H9 (cell line): Measurements from ENCODE around the gene NPHP4. TPM values are rescaled to one million over a fixed set of nuclear protein-coding genes. Genes with fewer than 3 reads are reported as not detected.

Experiments
- DNase-seq: peaks from one replicate; pipeline ENCODE4 v3.0.0-alpha.2; 2017
- H2AFZ ChIP-seq: one replicate; pipeline ENCODE4 v1.6.1; 2013; ENCODE audit warnings: mild to moderate bottlenecking, low read length, control low read depth, moderate library complexity
- H2AK5ac ChIP-seq: 2 replicates; pipeline ENCODE4 v1.6.1; 2013; ENCODE audit warnings: low read length, control low read depth, mixed read lengths; ENCODE audit not compliant: insufficient read length
- H2BK120ac ChIP-seq: one replicate; pipeline ENCODE4 v1.6.1; 2013; ENCODE audit warnings: low read depth, mild to moderate bottlenecking, low read length, control low read depth, inconsistent platforms; ENCODE audit not compliant: poor library complexity, severe bottlenecking
- H2BK12ac ChIP-seq: 2 replicates; pipeline ENCODE4 v1.6.1; 2013; ENCODE audit warnings: low read length, control low read depth, mixed read lengths, low read depth; ENCODE audit not compliant: insufficient read length
- H2BK15ac ChIP-seq: 2 replicates; pipeline ENCODE4 v1.6.1; 2013; ENCODE audit warnings: low read depth, low read length, control low read depth
- H2BK20ac ChIP-seq: one replicate; pipeline ENCODE4 v1.6.1; 2013; ENCODE audit warnings: low read depth, mild to moderate bottlenecking, low read length, control low read depth, inconsistent platforms; ENCODE audit not compliant: poor library complexity, severe bottlenecking
- H2BK5ac ChIP-seq: 2 replicates; pipeline ENCODE4 v1.6.1; 2013; ENCODE audit warnings: low read length, control low read depth, mixed read lengths; ENCODE audit not compliant: insufficient read length
- H3K14ac ChIP-seq: 2 replicates; pipeline ENCODE4 v1.6.1; 2013; ENCODE audit warnings: low read length, control low read depth; ENCODE audit not compliant: insufficient read depth
- H3K18ac ChIP-seq: 2 replicates; pipeline ENCODE4 v1.6.1; 2013; ENCODE audit warnings: low read depth, mild to moderate bottlenecking, mixed read lengths, low read length, control low read depth; ENCODE audit not compliant: insufficient read length
- H3K23ac ChIP-seq: 2 replicates; pipeline ENCODE4 v1.6.1; 2013; ENCODE audit warnings: low read length, control low read depth, mixed read lengths, low read depth; ENCODE audit not compliant: insufficient read length
- H3K23me2 ChIP-seq: 2 replicates; pipeline ENCODE4 v1.6.1; 2013; ENCODE audit warnings: low read depth, mild to moderate bottlenecking, mixed read lengths, low read length, control low read depth; ENCODE audit not compliant: insufficient read length, poor library complexity, severe bottlenecking
- H3K27ac ChIP-seq: 2 replicates; pipeline ENCODE4 v1.5.1; 2013; ENCODE audit warnings: low read length, control low read depth, mixed read lengths, low read depth; ENCODE audit not compliant: insufficient read length
- H3K27me3 ChIP-seq: 2 replicates; pipeline ENCODE4 v1.6.1; 2013; ENCODE audit warnings: low read length, control low read depth, inconsistent platforms; ENCODE audit not compliant: insufficient read depth
- H3K4ac ChIP-seq: 2 replicates; pipeline ENCODE4 v1.6.1; 2013; ENCODE audit warnings: low read depth, mild to moderate bottlenecking, control low read depth, inconsistent platforms, low read length, moderate library complexity
- H3K4me1 ChIP-seq: 2 replicates; pipeline ENCODE4 v1.6.1; 2013; ENCODE audit warnings: low read length, control low read depth, inconsistent platforms; ENCODE audit not compliant: insufficient read depth
- H3K4me2 ChIP-seq: 2 replicates; pipeline ENCODE4 v1.6.1; 2013; ENCODE audit warnings: low read length, control low read depth, mixed read lengths; ENCODE audit not compliant: insufficient read length, insufficient read depth
- H3K56ac ChIP-seq: 2 replicates; pipeline ENCODE4 v1.6.1; 2013; ENCODE audit warnings: low read depth, mild to moderate bottlenecking, mixed read lengths, low read length, control low read depth; ENCODE audit not compliant: insufficient read length
- H3K79me1 ChIP-seq: 2 replicates; pipeline ENCODE4 v1.6.1; 2013; ENCODE audit warnings: low read depth, mild to moderate bottlenecking, moderate library complexity, low read length, control low read depth, inconsistent platforms; ENCODE audit not compliant: insufficient read depth, poor library complexity, severe bottlenecking
- H3K79me2 ChIP-seq: 2 replicates; pipeline ENCODE4 v1.6.1; 2013; ENCODE audit warnings: low read length, control low read depth, inconsistent platforms; ENCODE audit not compliant: insufficient read depth
- H3K9ac ChIP-seq: 2 replicates; pipeline ENCODE4 v1.6.1; 2013; ENCODE audit warnings: low read length, control low read depth, mixed read lengths; ENCODE audit not compliant: insufficient read length; ENCODE audit errors: extremely low read depth
- H3K9me3 ChIP-seq: one replicate; pipeline ENCODE4 v1.6.1; 2013; ENCODE audit warnings: low read depth, low read length, inconsistent platforms; ENCODE audit not compliant: control insufficient read depth
- H3T11ph ChIP-seq: one replicate; pipeline ENCODE4 v1.6.1; 2013; ENCODE audit warnings: mild to moderate bottlenecking, low read length, control low read depth, inconsistent platforms
- H4K20me1 ChIP-seq: one replicate; pipeline ENCODE4 v1.6.1; 2013; ENCODE audit not compliant: control insufficient read depth, insufficient read length, insufficient read depth
- H4K5ac ChIP-seq: 2 replicates; pipeline ENCODE4 v1.6.1; 2013; ENCODE audit warnings: low read depth, mild to moderate bottlenecking, mixed read lengths, low read length, control low read depth; ENCODE audit not compliant: insufficient read length
- H4K8ac ChIP-seq: replicated peaks from 2 replicates; pipeline ENCODE4 v1.6.1; 2013; ENCODE audit warnings: low read length, control low read depth, mixed read lengths, low read depth; ENCODE audit not compliant: insufficient read length
- H4K91ac ChIP-seq: 2 replicates; pipeline ENCODE4 v1.6.1; 2013; ENCODE audit warnings: low read depth, mild to moderate bottlenecking, moderate library complexity, mixed read lengths, low read length, control low read depth; ENCODE audit not compliant: insufficient read length
- H3K27ac Mint-ChIP-seq, 3 experiments: 2 replicates in 2 of 3; 3 replicates in 1 of 3; pipeline ENCODE4 v1.8.0; 2020 to 2021; ENCODE audit warnings: mixed read lengths in 3 of 3, mild to moderate bottlenecking in 1 of 3, moderate library complexity in 1 of 3
- H3K27me3 Mint-ChIP-seq: 2 replicates; pipeline ENCODE4 v1.8.0; 2021; ENCODE audit warnings: low read depth, mild to moderate bottlenecking, moderate library complexity, mixed read lengths
- H3K36me3 Mint-ChIP-seq, 3 experiments: 2 replicates in 2 of 3; 3 replicates in 1 of 3; pipeline ENCODE4 v1.8.0; 2020 to 2021; ENCODE audit warnings: low read depth in 3 of 3, mixed read lengths in 3 of 3; ENCODE audit not compliant: insufficient read depth in 1 of 3
- H3K4me1 Mint-ChIP-seq, 2 experiments: 2 replicates each; pipeline ENCODE4 v1.8.0; 2020; ENCODE audit warnings: mixed read lengths in 2 of 2
- H3K4me3 Mint-ChIP-seq, 2 experiments: 2 replicates in 1 of 2; 3 replicates in 1 of 2; pipeline ENCODE4 v1.8.0; 2020 to 2021; ENCODE audit warnings: mild to moderate bottlenecking in 2 of 2, mixed read lengths in 2 of 2, moderate library complexity in 1 of 2
- H3K9me3 Mint-ChIP-seq, 2 experiments: 2 replicates in 1 of 2; 3 replicates in 1 of 2; pipeline ENCODE4 v1.8.0; 2020; ENCODE audit warnings: mild to moderate bottlenecking in 2 of 2, mixed read lengths in 2 of 2, moderate library complexity in 1 of 2
- CTCF ChIP-seq: fragments of 200-600 bp; sonication (generic); conservative IDR thresholded peaks from 3 replicates; pipeline ENCODE4 v1.8.0; 2021; ENCODE audit warnings: antibody characterized with exemption, mild to moderate bottlenecking
- WGBS: extraction: QIAGEN DNeasy Blood & Tissue Kit; methylation state at CpG from one replicate; pipeline ENCODE4 v1.1.7; 2013; ENCODE audit warnings: missing lambda C conversion rate, low lambda C conversion rate, mixed read lengths; ENCODE audit not compliant: insufficient read length; ENCODE audit errors: extremely low coverage; 5-methylcytosine and 5-hydroxymethylcytosine counted together
- total RNA-seq: library from RNA; stranded (reverse); gene quantifications from 2 replicates; pipeline ENCODE4 v1.2.1, GENCODE V29; 2021

Gene NPHP4
- total RNA-seq, 1 experiment from 2014 or later, result 17.6 TPM

GRCh38 chr1:6041432-6042062 is 49.3 kb upstream of the NPHP4 start:
- no CpG with 5 or more reads among the region's 20 CpGs for WGBS

More at GRCh38 chr1:6041432-6042062, 49.3 kb upstream of the NPHP4 start:
- Histone ChIP-seq H3K9me3 (no peaks in the 10 kb centered on the region), H3K9ac (no peak overlapping the region), H3K14ac (no peak overlapping the region), H2BK12ac (no peak overlapping the region), H3K79me2 (no peaks in the 10 kb centered on the region), H4K91ac (no peak overlapping the region), H3K4me1 (peaks cover 5% of the 10 kb centered on the region; the same call in 1 of the 2 replicates), H2BK15ac (no peak overlapping the region), H4K5ac (no peak overlapping the region), H2AFZ (no peak overlapping the region), H2BK5ac (no peak overlapping the region), H3K79me1 (no peaks in the 10 kb centered on the region), H3K4me2 (no peak overlapping the region), H3K27me3 (no peaks in the 10 kb centered on the region), H2BK20ac (no peak overlapping the region), H3K27ac (no peak overlapping the region), H3K18ac (no peak overlapping the region), H4K20me1 (no peaks in the 10 kb centered on the region), H3T11ph (no peak overlapping the region), H2BK120ac (no peak overlapping the region), H3K23me2 (no peaks in the 10 kb centered on the region), H3K23ac (no peak overlapping the region), H2AK5ac (no peak overlapping the region), H3K56ac (no peak overlapping the region), H4K8ac (no peak overlapping the region), H3K4ac (no peak overlapping the region)
- Mint-ChIP-seq H3K36me3 (no peaks in the 10 kb centered on the region), H3K4me3 (no peak overlapping the region), H3K9me3 (no peaks in the 10 kb centered on the region), H3K4me1 (peaks cover 5% of the 10 kb centered on the region in 2 experiments; a peak in 3 of 4 replicates), H3K27me3 (peaks cover 5% of the 10 kb centered on the region), H3K27ac (no peak overlapping the region)
- peak; percentile 94 for TF ChIP-seq CTCF
- DNase-seq, result peak; percentile 76
